Peyer's patch (tissue), 4 donors: ENCODE measurements around the gene MAD1L1. TPM values are rescaled to one million over a fixed set of nuclear protein-coding genes. Genes with fewer than 3 reads are reported as not detected.

ENCODE experiments used
- DNase-seq, 3 donors: peaks; one replicate each; pipeline ENCODE4 v3.0.0-alpha.2; 2017 to 2019
- H3K27ac ChIP-seq, 4 donors: fragments of 200-600 bp; sonication (generic); one replicate each; pipeline ENCODE4 v1.5.1; 2016 to 2019
- H3K27me3 ChIP-seq, 2 donors: fragments of 200-600 bp; sonication (generic); one replicate each; pipeline ENCODE4 v1.5.1; 2019
- H3K36me3 ChIP-seq, 3 donors: fragments of 200-600 bp; sonication (generic); one replicate each; pipeline ENCODE4 v1.5.1; 2016 to 2019
- H3K4me1 ChIP-seq, 4 donors: fragments of 200-600 bp; sonication (generic); one replicate each; pipeline ENCODE4 v1.5.1; 2016 to 2019
- H3K4me3 ChIP-seq, 4 donors: fragments of 200-600 bp; sonication (generic); 1 replicate in 3 of 4; 2 replicates in 1 of 4; pipeline ENCODE4 v1.5.1; 2016 to 2019; ENCODE audit warnings: mild to moderate bottlenecking in 1 of 4
- H3K9me3 ChIP-seq, 4 donors: fragments of 200-600 bp; sonication (generic); one replicate each; pipeline ENCODE4 v1.5.1; 2016 to 2019; ENCODE audit warnings: mild to moderate bottlenecking in 1 of 4
- CTCF ChIP-seq, 6 experiments: fragments of 450-650 bp in 4 of 6; fragments of 200-600 bp in 2 of 6; sonication (generic) in 1 of 6; IDR thresholded peaks; one replicate each; pipeline ENCODE4 v1.5.1; 2017 to 2019; ENCODE audit warnings: antibody characterized with exemption in 6 of 6, mild to moderate bottlenecking in 3 of 6, moderate library complexity in 1 of 6
- POLR2A ChIP-seq, 2 donors: fragments of 450-650 bp; IDR thresholded peaks; one replicate each; pipeline ENCODE4 v1.5.1; 2017; ENCODE audit warnings: antibody characterized with exemption in 2 of 2, mild to moderate bottlenecking in 2 of 2, moderate library complexity in 2 of 2
- total RNA-seq, 4 donors: library from RNA; depleted of rRNA; stranded (reverse); fragments of >200 nt; gene quantifications; one replicate each; pipeline ENCODE4 v1.1.0, GENCODE V29; 2016

Gene MAD1L1
- total RNA-seq, 4 donors from 2014 or later: 43.9 to 417 (median 59.1) TPM

DNA sequence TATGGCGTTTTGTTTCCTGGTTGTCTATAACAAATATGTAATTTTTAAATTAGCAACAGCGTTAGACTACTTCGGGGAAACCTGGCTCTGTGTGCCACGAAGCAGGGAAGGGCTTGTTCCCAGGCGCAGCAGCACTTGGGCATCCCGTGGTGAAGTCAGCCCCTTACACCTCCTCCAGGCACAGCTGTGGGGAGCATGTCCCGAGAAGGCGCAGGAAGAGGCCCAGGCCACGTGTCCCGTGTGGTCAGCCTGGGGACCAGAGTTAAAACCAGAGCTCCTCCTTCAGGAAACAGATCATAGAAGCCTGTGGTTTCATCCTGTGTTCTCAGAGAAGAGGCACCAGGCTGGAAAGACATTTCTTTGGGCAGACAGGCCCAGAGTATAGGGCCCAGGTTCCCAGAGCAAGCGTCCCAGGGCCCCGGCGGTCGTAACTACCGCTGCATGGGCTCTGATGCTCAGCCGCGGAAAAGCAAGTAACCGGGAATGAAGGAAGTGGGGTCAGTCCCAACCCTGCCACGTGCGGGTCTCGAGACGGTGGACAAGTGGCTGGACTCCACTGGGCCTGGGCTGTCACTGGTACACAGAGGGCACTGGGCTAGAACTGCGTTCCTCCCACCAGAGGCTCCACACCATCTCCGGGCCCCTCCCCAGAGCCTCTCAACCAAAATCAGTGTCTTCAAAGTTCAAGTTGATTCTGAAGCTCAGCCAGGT, 16.4 kb upstream of the MAD1L1 start:
- Histone ChIP-seq H3K9me3 (no peaks in the 10 kb centered on the region), H3K4me3 (no peak overlapping the region), H3K36me3 (no peaks in the 10 kb centered on the region), H3K4me1 (peaks cover 0 to 13% (median 3%) of the 10 kb centered on the region in 4 donors), H3K27me3 (no peaks in the 10 kb centered on the region), H3K27ac (peak overlapping the region in 2 of 4 donors; percentile 8 to 42)
- TF ChIP-seq POLR2A (IDR thresholded peaks at IDR 0.05) (no peak), CTCF (IDR thresholded peaks at IDR 0.05) (no peak)
- peak in 2 of 3 donors; percentile 33 to 74 for DNase-seq

DNA sequence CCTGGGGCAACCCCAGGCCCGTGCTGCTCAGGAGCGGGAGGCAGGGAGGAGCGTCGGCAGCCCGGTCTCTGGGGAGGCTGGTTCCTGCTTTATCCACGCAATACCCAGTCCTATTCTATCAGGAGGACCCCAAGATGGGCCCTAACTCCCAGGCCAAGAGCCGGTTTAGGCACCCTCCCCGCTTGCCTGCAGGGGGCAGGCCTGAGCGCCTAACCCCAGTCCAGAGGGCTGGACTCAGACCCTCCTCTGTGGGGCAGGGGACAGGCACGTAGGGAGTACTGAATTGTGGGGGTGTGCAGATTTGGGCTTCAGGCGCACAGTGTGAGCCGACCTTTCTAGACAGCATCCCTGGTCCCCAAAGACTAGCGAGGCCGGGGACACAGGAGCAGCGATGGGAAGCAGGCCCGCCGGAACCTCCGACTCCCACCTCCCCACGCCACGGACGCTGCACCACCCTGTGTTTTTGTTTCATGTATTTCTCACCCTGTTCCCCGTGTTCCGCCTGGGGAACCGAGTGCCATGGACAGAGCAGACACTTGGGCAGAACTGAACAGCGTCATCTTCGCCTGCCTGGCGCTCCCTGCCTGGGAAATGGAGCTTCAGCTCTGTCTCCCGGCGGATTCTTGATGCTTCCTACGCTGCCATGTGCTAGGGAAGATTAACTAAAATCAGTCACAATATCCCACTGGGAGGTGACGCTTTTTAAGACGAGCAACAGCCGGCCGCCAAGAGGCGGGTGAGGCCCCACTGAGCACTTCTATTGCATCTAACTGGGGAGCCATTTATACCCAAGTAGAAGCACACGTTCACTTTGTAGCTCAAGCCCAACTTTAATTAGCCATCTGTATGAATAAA, 14.6 kb upstream of the MAD1L1 start:
- no peak overlapping the region for H3K27ac ChIP-seq
- H3K4me1 ChIP-seq: peaks cover 0 to 21% (median 9%) of the 10 kb centered on the region in 4 donors
- peak; percentile 28 to 50 (median 38) for TF ChIP-seq CTCF (IDR thresholded peaks at IDR 0.05)
- no peak for TF ChIP-seq POLR2A (IDR thresholded peaks at IDR 0.05)
- H3K4me3 ChIP-seq: no peak overlapping the region
- no peaks in the 10 kb centered on the region for H3K9me3 ChIP-seq
- no peaks in the 10 kb centered on the region for H3K27me3 ChIP-seq
- no peak for DNase-seq
- no peaks in the 10 kb centered on the region for H3K36me3 ChIP-seq

- H3K9me3 ChIP-seq: no peaks in the 10 kb centered on the region
- TF ChIP-seq POLR2A (IDR thresholded peaks at IDR 0.05) (no peak), CTCF (IDR thresholded peaks at IDR 0.05) (no peak)
- H3K27me3 ChIP-seq: no peaks in the 10 kb centered on the region
- H3K27ac ChIP-seq: no peak overlapping the region
- no peak for DNase-seq
- H3K4me1 ChIP-seq: peaks cover 0 to 27% (median 12%) of the 10 kb centered on the region in 4 donors
- no peaks in the 10 kb centered on the region for H3K36me3 ChIP-seq
- no peak overlapping the region for H3K4me3 ChIP-seq
Observed at GRCh38 chr7:2245883-2246675, 13.3 kb upstream of the MAD1L1 start.

DNA sequence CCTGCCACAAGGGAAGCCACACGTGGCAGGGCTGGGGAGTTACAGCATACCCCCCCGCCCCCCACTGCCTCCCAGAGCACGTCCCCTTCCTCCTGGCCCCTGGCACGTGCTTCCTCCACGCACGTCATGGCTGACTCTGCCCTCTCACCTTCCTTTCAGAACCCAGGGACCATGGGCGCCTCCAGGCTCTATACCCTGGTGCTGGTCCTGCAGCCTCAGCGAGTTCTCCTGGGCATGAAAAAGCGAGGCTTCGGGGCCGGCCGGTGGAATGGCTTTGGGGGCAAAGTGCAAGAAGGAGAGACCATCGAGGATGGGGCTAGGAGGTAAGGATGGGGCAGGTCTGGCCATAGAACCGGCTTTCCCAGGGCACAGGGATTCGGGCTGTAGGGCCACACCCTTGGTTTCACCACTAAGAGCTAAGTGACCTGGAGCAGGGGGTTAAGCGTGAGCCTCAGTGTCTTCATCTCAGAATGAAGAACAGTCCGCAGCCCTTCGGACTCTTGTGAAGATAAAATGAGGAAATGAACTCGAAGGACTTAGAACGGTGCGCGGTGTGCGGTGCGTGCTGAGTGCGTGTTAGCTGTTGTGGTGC, 11.8 kb upstream of the MAD1L1 start:
- TF ChIP-seq CTCF (IDR thresholded peaks at IDR 0.05) (no peak), POLR2A (IDR thresholded peaks at IDR 0.05) (no peak)
- no peak overlapping the region for H3K27ac ChIP-seq
- no peaks in the 10 kb centered on the region for H3K9me3 ChIP-seq
- DNase-seq: no peak
- H3K4me3 ChIP-seq: no peak overlapping the region
- H3K36me3 ChIP-seq: peaks cover 0 to 1% (median 0%) of the 10 kb centered on the region in 3 donors
- H3K27me3 ChIP-seq: no peaks in the 10 kb centered on the region
- H3K4me1 ChIP-seq: peaks cover 0 to 31% (median 15%) of the 10 kb centered on the region in 4 donors

DNA sequence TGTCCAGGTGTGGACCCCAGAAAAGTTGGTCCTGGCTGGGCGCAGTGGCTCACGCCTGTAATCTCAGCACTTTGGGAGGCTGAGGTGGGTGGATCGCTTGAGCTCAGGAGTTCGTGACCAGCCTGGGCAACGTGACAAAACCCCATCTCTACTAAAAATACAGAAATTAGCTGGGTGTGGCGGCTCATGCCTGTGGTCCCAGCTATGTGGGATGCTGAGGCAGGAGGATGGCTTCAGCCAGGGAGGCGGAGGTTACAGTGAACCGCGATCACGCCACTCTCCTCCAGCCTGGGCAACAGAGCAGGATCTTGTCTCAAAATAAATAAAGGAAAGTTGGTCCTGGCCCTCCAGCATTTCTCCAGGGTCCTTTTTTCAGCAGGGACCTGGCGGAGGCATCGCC, 10.7 kb upstream of the MAD1L1 start:
- peaks cover 0 to 21% (median 13%) of the 10 kb centered on the region in 4 donors for H3K4me1 ChIP-seq
- H3K4me3 ChIP-seq: no peak overlapping the region
- no peaks in the 10 kb centered on the region for H3K9me3 ChIP-seq
- no peak for DNase-seq
- H3K27me3 ChIP-seq: no peaks in the 10 kb centered on the region
- TF ChIP-seq CTCF (IDR thresholded peaks at IDR 0.05) (no peak), POLR2A (IDR thresholded peaks at IDR 0.05) (no peak)
- H3K36me3 ChIP-seq: peaks cover 0 to 9% (median 0%) of the 10 kb centered on the region in 3 donors
- H3K27ac ChIP-seq: no peak overlapping the region
